T-helper 1 cell treated with Interleukin-12 subunit alpha and Interleukin-12 subunit beta and Interleukin-4 antibody, amounts not matched to agents 30 μg/mL and 1 μg/mL, for 36 hours (primary cell): ENCODE results near the gene EGR4.

ENCODE experiments used
- H3K27ac Mint-ChIP-seq: one replicate; pipeline ENCODE4 v1.8.0; 2021; ENCODE audit warnings: mild to moderate bottlenecking, mixed read lengths
- H3K27me3 Mint-ChIP-seq: one replicate; pipeline ENCODE4 v1.8.0; 2021; ENCODE audit warnings: low read depth, mixed read lengths
- H3K36me3 Mint-ChIP-seq: one replicate; pipeline ENCODE4 v1.8.0; 2021; ENCODE audit warnings: low read depth, mixed read lengths
- H3K4me1 Mint-ChIP-seq: one replicate; pipeline ENCODE4 v1.8.0; 2021; ENCODE audit warnings: low read depth, mixed read lengths
- H3K4me3 Mint-ChIP-seq: one replicate; pipeline ENCODE4 v1.8.0; 2021; ENCODE audit warnings: mild to moderate bottlenecking, moderate library complexity, mixed read lengths
- H3K9me3 Mint-ChIP-seq: one replicate; pipeline ENCODE4 v1.8.0; 2021; ENCODE audit warnings: mixed read lengths

The EGR4 gene

DNA sequence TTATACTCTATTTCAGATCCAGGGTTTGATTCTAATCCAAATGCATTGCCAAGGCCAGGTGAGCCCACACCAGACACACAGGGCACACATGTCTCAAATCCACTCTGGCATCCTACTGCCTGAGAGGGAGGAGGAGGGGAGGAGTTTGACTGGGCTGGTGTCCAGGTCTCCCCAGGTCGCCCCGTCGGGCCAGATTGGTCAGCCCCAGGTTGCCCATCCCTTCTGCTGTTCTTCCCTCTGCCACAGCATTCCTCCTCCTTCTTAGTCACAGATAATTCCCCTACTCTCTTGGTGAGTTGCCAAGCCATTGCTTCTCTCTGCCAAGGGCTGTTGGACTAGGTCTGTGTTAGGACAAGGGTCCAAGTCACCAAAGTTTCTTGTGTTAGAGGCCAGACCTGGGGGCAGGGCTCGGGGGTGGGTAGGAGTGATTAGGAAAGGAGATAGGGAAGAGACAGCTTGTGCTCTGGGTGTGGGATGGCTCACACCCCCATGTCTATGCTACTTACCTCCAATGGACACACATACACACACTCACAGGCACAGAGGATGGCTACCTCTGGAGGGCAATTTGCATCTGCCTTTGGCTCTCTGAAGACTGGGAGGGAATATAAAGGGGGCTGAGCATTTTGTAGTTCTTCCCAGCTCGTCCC, 2.5 kb upstream of the EGR4 start:
- Mint-ChIP-seq H3K4me1 (peaks cover 3% of the 10 kb centered on the region), H3K27ac (no peak overlapping the region), H3K9me3 (no peaks in the 10 kb centered on the region), H3K36me3 (no peaks in the 10 kb centered on the region), H3K27me3 (peaks cover 73% of the 10 kb centered on the region), H3K4me3 (no peak overlapping the region)

- H3K4me1 Mint-ChIP-seq, result peaks cover 6% of the 10 kb centered on the region
- no peak overlapping the region for H3K4me3 Mint-ChIP-seq
- peaks cover 79% of the 10 kb centered on the region for H3K27me3 Mint-ChIP-seq
- H3K27ac Mint-ChIP-seq, result no peak overlapping the region
- H3K9me3 Mint-ChIP-seq, result no peaks in the 10 kb centered on the region
- H3K36me3 Mint-ChIP-seq, result no peaks in the 10 kb centered on the region
Observed at GRCh38 chr2:73294239-73294638, 891 bp upstream of the EGR4 start.

GRCh38 chr2:73292906-73293533, 328 bp downstream of the EGR4 start:
- Mint-ChIP-seq H3K4me1 (peaks cover 6% of the 10 kb centered on the region), H3K9me3 (no peaks in the 10 kb centered on the region), H3K4me3 (peak overlapping the region; percentile 57), H3K27ac (no peak overlapping the region), H3K36me3 (no peaks in the 10 kb centered on the region), H3K27me3 (peaks cover 87% of the 10 kb centered on the region)

DNA sequence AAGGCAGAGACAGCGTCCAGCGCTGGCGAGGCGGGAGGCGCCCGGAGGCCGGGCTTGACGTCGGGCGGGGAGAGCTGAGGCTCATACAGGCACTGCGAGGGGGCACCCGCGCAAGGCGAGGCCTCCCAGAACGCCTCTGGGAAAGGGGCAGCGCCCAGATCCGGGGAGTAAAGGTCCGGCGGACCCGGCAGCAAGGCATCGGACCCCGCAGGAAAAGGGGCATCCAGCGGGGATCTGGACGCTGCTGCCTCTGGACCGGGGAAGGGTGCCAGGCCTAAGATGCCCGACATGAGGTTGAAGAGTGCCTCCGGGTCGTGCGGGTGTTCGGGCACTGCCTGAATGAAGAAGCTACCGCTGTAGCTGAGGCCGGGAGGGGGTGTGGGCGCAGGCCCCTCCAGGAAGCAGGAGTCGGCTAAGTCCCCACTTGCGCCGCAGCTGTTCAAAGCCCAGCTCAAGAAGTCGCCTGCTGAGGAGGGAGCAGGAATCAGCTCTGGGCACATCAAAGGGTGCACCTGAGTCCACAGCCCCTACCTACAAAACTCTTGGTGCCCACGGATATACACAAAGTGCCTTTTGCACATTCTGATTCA, 937 bp downstream of the EGR4 start:
- Mint-ChIP-seq H3K27me3 (peaks cover 82% of the 10 kb centered on the region), H3K27ac (no peak overlapping the region), H3K4me1 (peaks cover 6% of the 10 kb centered on the region), H3K36me3 (no peaks in the 10 kb centered on the region), H3K4me3 (no peak overlapping the region), H3K9me3 (no peaks in the 10 kb centered on the region)

DNA sequence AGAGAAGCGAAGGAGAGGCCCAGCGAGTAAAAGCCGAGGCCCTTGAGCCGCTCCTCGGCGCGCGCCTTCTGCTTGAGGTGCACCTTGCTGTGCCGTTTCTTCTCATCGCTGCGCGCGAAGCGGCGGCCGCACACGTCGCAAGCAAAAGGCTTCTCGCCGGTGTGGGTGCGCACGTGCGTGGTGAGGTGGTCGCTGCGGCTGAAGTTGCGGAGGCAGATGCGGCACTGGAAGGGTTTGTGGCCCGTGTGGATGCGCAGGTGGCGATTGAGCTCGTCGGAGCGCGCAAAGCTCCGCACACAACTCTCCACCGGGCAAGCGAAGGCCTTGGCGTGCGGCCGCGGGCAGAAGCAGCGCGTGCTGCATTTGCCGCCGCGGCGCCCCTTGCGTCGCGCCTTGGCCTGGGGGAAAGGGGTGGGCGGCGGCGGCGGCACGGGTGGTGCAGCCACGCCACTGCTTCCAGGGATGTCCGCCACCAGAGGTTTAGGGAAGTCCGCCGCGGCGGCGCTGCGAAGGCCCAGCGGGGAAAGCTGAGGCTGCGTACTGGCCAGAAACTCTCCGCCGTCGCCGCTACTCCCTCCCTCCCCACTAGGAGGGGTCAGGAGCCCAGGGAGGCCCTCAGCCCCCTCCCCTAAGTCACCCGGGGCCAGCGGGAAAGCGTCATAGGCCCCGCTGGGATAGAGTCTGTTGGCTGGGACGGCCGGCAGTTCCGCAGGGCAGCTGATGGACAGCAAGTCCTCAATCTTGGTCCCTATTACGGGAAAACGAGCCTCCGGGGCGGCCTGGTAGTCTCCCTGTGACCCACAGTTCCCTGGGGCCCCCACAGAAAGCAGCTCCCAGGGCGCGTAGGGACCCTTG, 1.7 kb downstream of the EGR4 start:
- no peaks in the 10 kb centered on the region for H3K36me3 Mint-ChIP-seq
- no peaks in the 10 kb centered on the region for H3K9me3 Mint-ChIP-seq
- H3K4me1 Mint-ChIP-seq, result peaks cover 6% of the 10 kb centered on the region
- no peak overlapping the region for H3K27ac Mint-ChIP-seq
- peaks cover 77% of the 10 kb centered on the region for H3K27me3 Mint-ChIP-seq
- peak overlapping the region; percentile 71 for H3K4me3 Mint-ChIP-seq

GRCh38 chr2:73291093-73291460, 2.3 kb downstream of the EGR4 start:
- Mint-ChIP-seq H3K4me1 (peaks cover 6% of the 10 kb centered on the region), H3K27me3 (peaks cover 75% of the 10 kb centered on the region), H3K9me3 (no peaks in the 10 kb centered on the region), H3K4me3 (peak overlapping the region; percentile 71), H3K36me3 (no peaks in the 10 kb centered on the region), H3K27ac (no peak overlapping the region)

GRCh38 chr2:73290049-73290839, 3.1 kb downstream of the EGR4 start:
- H3K4me3 Mint-ChIP-seq, result no peak overlapping the region
- peaks cover 73% of the 10 kb centered on the region for H3K27me3 Mint-ChIP-seq
- H3K9me3 Mint-ChIP-seq, result no peaks in the 10 kb centered on the region
- peaks cover 9% of the 10 kb centered on the region for H3K4me1 Mint-ChIP-seq
- no peaks in the 10 kb centered on the region for H3K36me3 Mint-ChIP-seq
- peak overlapping the region; percentile 29 for H3K27ac Mint-ChIP-seq

DNA sequence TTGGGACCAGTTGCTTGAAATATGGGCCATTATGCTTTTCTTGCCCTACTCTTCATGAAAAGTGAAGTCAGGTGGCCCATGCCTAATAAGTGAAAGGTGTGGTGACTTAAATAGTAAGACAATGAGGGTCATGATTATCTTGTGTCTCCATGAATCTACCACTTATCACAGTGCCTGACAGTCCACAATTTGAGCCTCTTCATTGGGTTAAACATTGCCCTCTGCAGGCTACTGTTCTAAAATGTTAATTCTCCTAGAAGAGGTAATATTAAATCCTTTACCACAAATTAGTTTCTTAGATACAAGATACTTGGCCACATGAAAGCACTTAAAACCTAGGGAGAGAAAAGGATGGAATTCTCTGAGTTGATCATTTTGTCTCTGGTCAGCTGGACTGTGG, 4.0 kb downstream of the EGR4 start:
- H3K9me3 Mint-ChIP-seq, result no peaks in the 10 kb centered on the region
- peaks cover 63% of the 10 kb centered on the region for H3K27me3 Mint-ChIP-seq
- no peak overlapping the region for H3K27ac Mint-ChIP-seq
- H3K36me3 Mint-ChIP-seq, result no peaks in the 10 kb centered on the region
- no peak overlapping the region for H3K4me3 Mint-ChIP-seq
- H3K4me1 Mint-ChIP-seq, result peaks cover 10% of the 10 kb centered on the region

DNA sequence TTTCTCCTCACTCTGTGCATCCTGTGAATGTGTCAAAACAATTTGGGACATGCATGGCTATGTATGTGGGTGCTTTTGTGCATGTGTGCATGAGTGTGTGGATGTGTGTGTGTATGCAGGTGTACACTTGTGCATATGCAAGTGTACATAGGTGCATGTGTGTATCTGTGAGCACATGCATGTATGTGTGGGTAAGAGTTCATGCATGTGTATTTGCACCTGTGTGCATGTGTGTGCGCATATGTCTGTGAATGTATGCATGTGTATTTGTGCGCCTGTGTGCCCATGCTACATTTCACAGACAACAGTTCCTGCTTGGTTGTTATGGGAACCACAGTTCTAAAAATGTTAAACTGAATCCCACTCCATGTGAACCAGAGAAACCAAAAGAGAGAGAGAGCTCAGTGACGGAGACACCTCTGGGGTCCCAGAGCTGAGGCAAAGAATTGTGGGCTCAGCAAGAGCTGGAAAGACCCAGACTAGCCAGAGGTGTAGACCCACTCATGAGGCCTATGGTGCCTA, 7.2 kb downstream of the EGR4 start:
- Mint-ChIP-seq H3K27ac (no peak overlapping the region), H3K4me3 (no peak overlapping the region), H3K9me3 (no peaks in the 10 kb centered on the region), H3K4me1 (peaks cover 12% of the 10 kb centered on the region), H3K27me3 (peaks cover 44% of the 10 kb centered on the region), H3K36me3 (no peaks in the 10 kb centered on the region)

- peak overlapping the region; percentile 50 for H3K27ac Mint-ChIP-seq
- peak overlapping the region; percentile 49 for H3K4me3 Mint-ChIP-seq
- H3K4me1 Mint-ChIP-seq, result peaks cover 6% of the 10 kb centered on the region
Observed at GRCh38 chr2:73285159-73285739, 8.1 kb downstream of the EGR4 start.

DNA sequence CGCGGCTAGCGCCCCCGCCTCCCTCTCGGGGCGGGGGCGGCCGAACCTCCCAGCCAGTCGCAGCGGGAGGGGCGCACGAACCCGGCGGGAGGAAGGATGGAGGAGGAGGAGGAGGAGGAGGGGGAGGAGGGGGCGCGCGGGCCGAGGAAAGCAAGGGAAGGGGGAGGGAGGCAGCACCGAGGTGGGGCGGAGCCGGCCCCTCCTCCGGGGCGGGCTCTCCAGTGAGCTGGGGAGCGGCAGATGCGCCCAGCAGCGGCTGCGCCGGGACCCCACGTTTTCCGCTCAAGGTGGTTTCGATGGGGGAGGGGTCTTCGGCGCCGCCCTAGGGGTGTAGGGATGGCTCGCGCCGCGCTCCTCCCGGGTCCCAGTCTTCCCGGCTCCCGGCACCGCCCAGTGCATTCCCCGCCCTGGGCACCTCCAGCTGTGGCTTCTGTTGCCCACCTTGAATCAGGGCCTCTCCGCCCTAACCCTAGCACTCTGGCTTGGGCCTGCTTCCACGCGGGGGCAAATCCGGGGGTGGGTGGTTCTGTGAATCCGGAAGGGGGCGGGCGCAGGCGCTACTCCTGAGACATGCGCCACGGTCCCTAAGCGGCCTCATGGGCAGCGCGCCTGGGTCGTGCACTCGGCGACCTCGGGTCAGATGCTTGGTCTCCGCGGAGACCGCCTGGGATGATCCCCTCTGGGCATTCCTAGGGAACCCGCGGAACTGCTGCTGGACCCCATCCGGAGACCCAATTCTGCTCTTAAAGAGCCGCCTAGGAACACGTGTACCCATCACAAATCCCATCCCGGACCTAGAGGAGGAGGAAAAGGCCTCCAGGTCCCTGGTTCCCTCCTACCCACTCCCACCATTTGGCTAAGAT, 8.8 kb downstream of the EGR4 start, which contains the start of gene FBXO41:
FBXO41 (minus strand) TSS at position 183 of the 863 bp plus-strand sequence. CDS start 14,848 bp downstream, outside the sequence.
- H3K9me3 Mint-ChIP-seq, result no peaks in the 10 kb centered on the region

More at GRCh38 chr2:73285159-73285739, 8.1 kb downstream of the EGR4 start:
- H3K9me3 Mint-ChIP-seq, result no peaks in the 10 kb centered on the region
- peaks cover 35% of the 10 kb centered on the region for H3K27me3 Mint-ChIP-seq
- no peaks in the 10 kb centered on the region for H3K36me3 Mint-ChIP-seq

DNA sequence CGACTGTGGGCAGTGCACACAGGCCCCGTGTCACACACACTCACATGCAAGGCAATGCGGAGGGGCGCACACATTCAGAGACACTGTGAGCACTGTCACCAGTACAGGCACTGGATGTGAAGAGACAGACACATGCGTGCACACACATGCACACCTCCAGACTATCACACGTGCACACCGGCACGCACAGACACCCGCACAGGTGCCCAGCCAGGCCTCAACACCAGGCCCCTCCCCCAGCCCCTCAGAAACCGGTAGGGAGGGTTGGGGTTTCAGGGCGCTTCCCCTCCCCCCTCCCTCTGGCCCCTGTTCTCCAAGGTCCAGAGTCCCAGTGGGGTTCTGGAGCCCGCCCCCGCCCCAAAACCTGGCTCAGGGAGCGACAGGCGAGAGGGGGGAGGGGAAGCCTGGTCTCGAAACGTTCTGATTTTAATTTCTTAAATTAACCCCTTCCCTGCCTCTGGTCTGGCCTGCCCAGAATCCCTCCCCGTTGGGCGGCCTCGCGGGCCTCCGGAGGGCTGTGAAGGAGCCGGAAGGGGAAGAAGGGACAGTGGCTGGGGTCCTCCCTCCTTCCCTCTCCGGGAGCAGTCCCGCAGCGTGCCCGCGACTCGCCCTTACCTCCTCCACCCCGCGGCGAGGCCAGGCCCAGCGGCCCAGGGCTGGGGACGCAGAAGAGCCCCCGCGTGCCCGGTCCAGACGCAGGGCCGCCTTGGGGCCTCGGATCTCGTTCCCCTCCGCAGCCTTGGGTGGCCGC, 9.6 kb downstream of the EGR4 start:
- Mint-ChIP-seq H3K4me3 (peak overlapping the region; percentile 78), H3K9me3 (no peaks in the 10 kb centered on the region), H3K36me3 (no peaks in the 10 kb centered on the region), H3K27ac (peak overlapping the region; percentile 3), H3K27me3 (peaks cover 19% of the 10 kb centered on the region), H3K4me1 (peaks cover 9% of the 10 kb centered on the region)

More for the DNA sequence above, 8.8 kb downstream of the EGR4 start, which contains the start of gene FBXO41:
- Mint-ChIP-seq H3K36me3 (no peaks in the 10 kb centered on the region), H3K27me3 (peaks cover 27% of the 10 kb centered on the region), H3K4me3 (peak within 1 kb of the TSS; percentile 78), H3K27ac (peak within 1 kb of the TSS; percentile 50), H3K4me1 (peaks cover 6% of the 10 kb centered on the region)
